ENCODE measurements around the gene KRTAP5-10.
"Not testable (repeated sequence)": the region's sequence is repeated elsewhere in the genome, so short reads cannot be mapped to it uniquely, and the experiment has no call there.

Gene KRTAP5-10

DNA sequence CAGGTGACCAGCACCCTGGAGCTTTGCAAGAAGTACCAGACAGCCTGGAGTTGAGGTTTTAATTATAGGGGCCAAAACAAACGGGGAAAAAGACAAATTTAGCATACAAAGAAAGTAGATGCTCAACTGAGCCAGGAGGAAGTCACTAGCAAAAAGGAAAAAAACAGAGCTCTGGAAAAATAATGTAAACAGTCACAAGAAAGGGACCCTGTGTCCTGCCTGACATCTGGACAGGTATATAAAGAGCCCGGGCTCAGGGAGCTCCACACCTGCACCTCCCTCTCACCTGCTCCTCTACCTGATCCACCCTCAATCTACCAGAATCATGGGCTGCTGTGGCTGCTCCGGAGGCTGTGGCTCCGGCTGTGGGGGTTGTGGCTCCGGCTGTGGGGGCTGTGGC is at the start of gene KRTAP5-10:
TSS of gene KRTAP5-10 (plus strand) at position 301 of the 400 bp plus-strand sequence. CDS start at position 326, 25 bp downstream.
- no peak for DNase-seq

DNA sequence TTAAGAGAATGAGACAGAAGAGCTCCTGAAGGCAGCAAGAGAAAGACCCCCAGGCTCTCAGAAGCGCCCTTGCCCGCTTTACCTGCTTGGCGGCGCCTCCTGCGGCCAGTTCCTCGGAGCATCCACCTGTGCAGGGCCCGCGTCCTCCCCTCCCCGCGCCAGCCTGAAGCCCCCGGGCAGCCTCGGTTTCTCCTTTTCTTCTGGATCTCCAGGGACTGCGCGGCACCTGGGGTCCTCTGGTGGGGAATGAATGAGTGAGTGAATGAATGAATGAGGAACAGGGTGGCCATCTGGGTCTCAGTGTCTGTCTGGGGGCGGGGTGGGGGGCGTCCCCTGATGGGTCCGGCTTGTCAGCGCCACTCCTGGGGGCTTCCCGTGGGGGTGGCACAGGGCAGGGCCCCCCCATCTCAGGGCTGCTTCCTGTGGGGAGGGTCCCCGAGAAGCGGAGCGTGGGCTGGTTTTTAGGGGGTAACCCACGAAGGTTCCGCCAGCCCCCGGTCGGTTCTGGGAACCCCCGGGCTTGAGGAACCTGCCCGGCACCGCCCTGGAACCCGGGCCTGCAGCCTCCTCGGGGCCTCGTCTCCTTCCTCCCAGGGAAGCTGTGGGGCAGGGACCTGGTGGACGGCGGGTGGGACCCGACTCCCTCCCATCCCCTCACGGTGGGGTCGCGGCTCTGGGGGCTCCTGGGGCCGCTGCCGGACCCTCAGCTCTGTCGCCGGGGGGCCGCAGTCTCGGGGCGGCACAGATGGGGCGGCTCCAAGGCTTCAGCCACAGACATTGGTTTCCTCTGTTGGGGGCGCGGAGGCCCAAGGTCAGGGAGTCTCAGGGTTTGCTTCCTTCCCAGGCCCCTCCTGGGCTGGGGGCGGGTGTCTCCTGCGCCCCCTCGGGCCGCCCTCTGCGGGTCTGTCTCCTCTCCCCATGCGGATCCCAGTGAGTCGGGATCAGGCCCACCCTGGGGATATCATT is 46.6 kb upstream of the KRTAP5-10 start:
- peak; percentile 33 for DNase-seq

DNA sequence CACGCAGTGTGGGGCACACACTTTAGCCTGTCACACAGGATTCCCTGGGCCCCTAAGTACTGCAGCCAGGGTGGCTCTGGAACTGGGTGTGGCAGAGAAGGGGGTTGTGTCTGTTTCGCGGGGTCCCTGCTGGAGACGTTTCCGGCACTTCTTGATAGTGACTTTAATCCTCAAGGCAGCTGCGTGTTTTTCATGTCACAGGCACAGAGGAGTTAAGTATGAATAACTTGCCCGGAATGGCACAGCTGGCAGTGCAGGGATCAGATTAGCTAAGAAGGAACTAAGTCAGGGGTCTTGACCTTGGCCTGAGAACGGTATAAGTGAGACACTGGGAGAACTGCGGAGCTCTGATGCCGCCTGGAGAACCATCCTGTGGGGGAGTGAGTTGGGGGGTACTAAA is 45.8 kb upstream of the KRTAP5-10 start:
- peak; percentile 32 for DNase-seq

GRCh38 chr11:71525188-71525937 is 40.0 kb upstream of the KRTAP5-10 start:
- no peak for DNase-seq

GRCh38 chr11:71525938-71526495 is 39.3 kb upstream of the KRTAP5-10 start:
- DNase-seq = no peak

DNA sequence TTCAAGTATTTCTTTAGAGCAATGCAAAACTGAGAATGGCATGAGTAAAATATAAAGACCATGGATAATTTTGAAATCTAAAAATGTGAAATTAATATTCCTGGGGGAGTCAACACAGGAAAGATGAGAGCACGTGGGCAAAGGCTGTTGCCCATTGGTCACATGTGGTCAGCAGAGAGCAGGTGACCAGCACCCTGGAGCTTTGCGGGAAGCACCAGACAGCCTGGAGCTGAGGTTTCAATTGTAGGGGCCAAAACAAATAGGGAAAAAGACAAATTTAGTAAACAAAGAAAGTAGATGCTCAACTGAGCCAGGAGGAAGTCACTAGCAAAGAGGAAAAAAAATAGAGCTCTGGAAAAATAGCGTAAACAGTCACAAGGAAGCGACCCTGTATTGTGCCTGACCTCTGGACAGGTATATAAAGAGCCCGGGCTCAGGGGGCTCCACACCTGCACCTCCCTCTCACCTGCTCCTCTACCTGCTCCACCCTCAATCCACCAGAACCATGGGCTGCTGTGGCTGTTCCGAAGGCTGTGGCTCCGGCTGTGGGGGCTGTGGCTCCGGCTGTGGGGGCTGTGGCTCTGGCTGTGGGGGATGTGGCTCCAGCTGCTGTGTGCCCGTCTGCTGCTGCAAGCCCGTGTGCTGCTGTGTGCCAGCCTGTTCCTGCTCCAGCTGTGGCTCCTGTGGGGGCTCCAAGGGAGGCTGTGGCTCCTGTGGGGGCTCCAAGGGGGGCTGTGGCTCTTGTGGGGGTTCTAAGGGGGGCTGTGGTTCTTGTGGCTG is 38.4 kb upstream of the KRTAP5-10 start, which contains the start of gene KRTAP5-7:
TSS of gene KRTAP5-7 (plus strand) at position 472 of the 780 bp plus-strand sequence. CDS start at position 506, 34 bp downstream.
- DNase-seq = not testable (repeated sequence)

- DNase-seq = no peak
Measured at GRCh38 chr11:71527576-71528210, 37.7 kb upstream of the KRTAP5-10 start.

GRCh38 chr11:71530602-71531001 is 34.8 kb upstream of the KRTAP5-10 start:
- no peak for DNase-seq

GRCh38 chr11:71532036-71532610 is 33.2 kb upstream of the KRTAP5-10 start:
- DNase-seq = no peak

GRCh38 chr11:71534711-71535608 is 30.4 kb upstream of the KRTAP5-10 start:
- not testable (repeated sequence) for DNase-seq

- no peak for DNase-seq
Measured at GRCh38 chr11:71535825-71536224, 29.5 kb upstream of the KRTAP5-10 start.

DNA sequence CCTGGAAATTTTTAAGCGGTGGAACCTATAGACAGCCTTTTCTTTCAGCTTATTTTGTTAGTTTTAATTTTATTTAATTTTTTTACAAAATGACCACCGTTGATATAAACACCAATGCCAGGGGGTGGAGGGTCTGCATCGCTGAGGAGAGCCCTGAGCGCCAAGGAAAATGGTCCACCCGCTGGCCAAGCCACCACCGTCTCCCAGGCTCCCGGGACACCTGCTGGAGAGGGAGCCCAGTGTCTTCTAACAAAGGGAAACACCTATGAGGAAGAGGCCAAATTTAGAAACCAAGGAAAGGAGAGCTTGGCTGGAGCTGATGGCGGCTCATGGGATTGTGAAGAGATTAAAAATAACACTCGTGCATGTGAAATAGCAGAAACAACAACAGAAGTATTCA is 27.8 kb upstream of the KRTAP5-10 start:
- DNase-seq = no peak

DNA sequence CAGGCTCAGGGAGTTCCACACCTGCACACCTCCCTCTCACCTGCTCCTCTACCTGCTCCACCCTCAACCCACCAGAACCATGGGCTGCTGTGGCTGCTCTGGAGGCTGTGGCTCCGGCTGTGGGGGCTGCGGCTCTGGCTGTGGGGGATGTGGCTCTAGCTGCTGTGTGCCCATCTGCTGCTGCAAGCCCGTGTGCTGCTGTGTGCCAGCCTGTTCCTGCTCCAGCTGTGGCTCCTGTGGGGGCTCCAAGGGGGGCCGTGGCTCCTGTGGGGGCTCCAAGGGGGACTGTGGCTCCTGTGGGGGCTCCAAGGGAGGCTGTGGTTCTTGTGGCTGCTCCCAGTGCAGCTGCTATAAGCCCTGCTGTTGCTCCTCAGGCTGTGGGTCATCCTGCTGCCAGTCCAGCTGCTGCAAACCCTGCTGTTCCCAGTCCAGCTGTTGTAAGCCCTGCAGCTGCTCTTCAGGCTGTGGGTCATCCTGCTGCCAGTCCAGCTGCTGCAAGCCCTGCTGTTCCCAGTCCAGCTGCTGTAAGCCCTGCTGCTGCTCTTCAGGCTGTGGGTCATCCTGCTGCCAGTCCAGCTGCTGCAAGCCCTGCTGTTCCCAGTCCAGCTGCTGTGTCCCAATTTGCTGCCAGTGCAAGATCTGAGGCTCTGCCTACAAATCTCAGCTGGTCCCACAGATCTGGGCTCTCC is 27.2 kb upstream of the KRTAP5-10 start, which contains the start of gene KRTAP5-8:
TSS of gene KRTAP5-8 (plus strand) at position 49 of the 689 bp plus-strand sequence. CDS start at position 80, 31 bp downstream.
- not testable (repeated sequence) for DNase-seq

- DNase-seq = no peak
Measured at GRCh38 chr11:71538666-71538990, 26.7 kb upstream of the KRTAP5-10 start.

- no peak for DNase-seq
Measured at GRCh38 chr11:71539017-71539416, 26.3 kb upstream of the KRTAP5-10 start.

DNA sequence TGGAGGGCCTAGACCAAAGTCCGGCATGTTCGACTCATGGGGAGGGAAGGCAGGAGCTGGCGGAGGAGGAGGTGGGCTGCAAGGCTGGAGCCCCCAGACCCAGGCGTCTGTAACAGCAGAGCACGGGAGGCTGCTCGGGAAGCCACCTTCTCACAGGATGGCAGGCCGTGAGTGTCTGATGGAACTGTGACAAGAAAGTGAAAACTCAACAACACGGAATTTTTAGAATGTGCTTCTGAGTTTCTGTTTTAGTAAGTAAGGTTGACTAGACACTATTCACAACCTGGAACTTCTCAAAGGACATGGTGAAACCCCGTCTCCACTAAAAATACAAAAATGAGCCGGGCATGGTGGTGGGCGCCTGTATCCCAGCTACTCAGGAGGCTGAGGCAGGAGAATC is 25.4 kb upstream of the KRTAP5-10 start:
- not testable (repeated sequence) for DNase-seq

- DNase-seq = not testable (repeated sequence)
Measured at GRCh38 chr11:71540521-71541304, 24.6 kb upstream of the KRTAP5-10 start.

GRCh38 chr11:71542382-71542781 is 23.0 kb upstream of the KRTAP5-10 start:
- no peak for DNase-seq

Data from activated CD8-positive, alpha-beta memory T cell treated with anti-CD3 and anti-CD28 coated beads, Interleukin-2, amount 50 U/mL, for 48 hours (primary cell).